Lung (tissue), 12 donors: ENCODE results near the gene BMERB1. TPM values are rescaled to one million over a fixed set of nuclear protein-coding genes. Genes with fewer than 3 reads are reported as not detected.
A peak's percentile ranks its signal among the peaks of the same experiment; 100 is the strongest.
"Not testable (repeated sequence)": the region's sequence is repeated elsewhere in the genome, so short reads cannot be mapped to it uniquely, and the experiment has no call there.

Experiments
- ATAC-seq: fragments of 200-7000 bp; cut with Tn5 transposase; one replicate; pipeline ENCODE4 v1.9.1; 2020; ENCODE audit warnings: moderate number of reproducible peaks; ENCODE audit not compliant: insufficient read depth, low FRiP score
- DNase-seq, 3 donors: peaks; one replicate each; pipeline ENCODE4 v3.0.0-alpha.2; 2013 to 2017
- H3K27ac ChIP-seq, 2 donors: one replicate each; pipeline ENCODE4 v1.5.1; 2013; ENCODE audit warnings: mild to moderate bottlenecking in 2 of 2, moderate library complexity in 2 of 2, control low read depth in 1 of 2, inconsistent platforms in 1 of 2, low read depth in 1 of 2, low read length in 1 of 2
- H3K27me3 ChIP-seq, 3 donors: one replicate each; pipeline ENCODE4 v1.5.1; 2013; ENCODE audit warnings: low read length in 2 of 3; ENCODE audit not compliant: control insufficient read depth in 3 of 3, insufficient read depth in 3 of 3
- H3K36me3 ChIP-seq, 4 donors: one replicate each; pipeline ENCODE4 v1.5.1; 2013; ENCODE audit warnings: low read length in 4 of 4, mild to moderate bottlenecking in 1 of 4, moderate library complexity in 1 of 4; ENCODE audit not compliant: control insufficient read depth in 4 of 4, insufficient read depth in 4 of 4
- H3K4me1 ChIP-seq, 5 donors: one replicate each; pipeline ENCODE4 v1.5.1; 2013; ENCODE audit warnings: low read length in 5 of 5, mild to moderate bottlenecking in 2 of 5, moderate library complexity in 1 of 5; ENCODE audit not compliant: control insufficient read depth in 5 of 5, insufficient read depth in 5 of 5
- H3K4me3 ChIP-seq: one replicate; pipeline ENCODE4 v1.5.1; 2013; ENCODE audit warnings: mild to moderate bottlenecking, control low read depth, moderate library complexity
- H3K9ac ChIP-seq, 2 donors: one replicate each; pipeline ENCODE4 v1.5.1; 2013; ENCODE audit warnings: low read length in 2 of 2, control low read depth in 1 of 2; ENCODE audit not compliant: insufficient read depth in 1 of 2
- H3K9me3 ChIP-seq, 4 donors: one replicate each; pipeline ENCODE4 v1.5.1; 2013; ENCODE audit warnings: low read length in 3 of 4, mild to moderate bottlenecking in 1 of 4, moderate library complexity in 1 of 4; ENCODE audit not compliant: control insufficient read depth in 4 of 4, insufficient read depth in 3 of 4
- CTCF ChIP-seq: IDR thresholded peaks from 2 replicates; pipeline ENCODE4 v1.5.1; 2012; ENCODE audit warnings: mild to moderate bottlenecking; ENCODE audit errors: control extremely low read depth, extremely low read depth
- WGBS, 2 donors: extraction: QIAGEN DNeasy Blood & Tissue Kit; methylation state at CpG; one replicate each; pipeline ENCODE4 v1.1.7; 2013; 5-methylcytosine and 5-hydroxymethylcytosine counted together
- polyA plus RNA-seq, 2 donors: library from polyadenylated mRNA; stranded (reverse); fragments of 200-250 nt; gene quantifications; one replicate each; pipeline ENCODE4 v1.2.1, GENCODE V29; 2013
- total RNA-seq, 2 donors: library from RNA; depleted of rRNA in 1 of 2; stranded (reverse); fragments of >200 nt in 1 of 2; gene quantifications; one replicate each; pipeline ENCODE4 v1.2.1, GENCODE V29; 2014 to 2021
- donor health status: control.
- donor health status: control.
- donor health status: Bipolar disorder and iron deficiency.
- donor health status: healthy.
- donor health status: DM: yes; HTN: yes; CAD: no.

The BMERB1 gene
- total and polyA plus RNA-seq, 4 donors = 5.6 to 17.5 (median 7.9) TPM

DNA sequence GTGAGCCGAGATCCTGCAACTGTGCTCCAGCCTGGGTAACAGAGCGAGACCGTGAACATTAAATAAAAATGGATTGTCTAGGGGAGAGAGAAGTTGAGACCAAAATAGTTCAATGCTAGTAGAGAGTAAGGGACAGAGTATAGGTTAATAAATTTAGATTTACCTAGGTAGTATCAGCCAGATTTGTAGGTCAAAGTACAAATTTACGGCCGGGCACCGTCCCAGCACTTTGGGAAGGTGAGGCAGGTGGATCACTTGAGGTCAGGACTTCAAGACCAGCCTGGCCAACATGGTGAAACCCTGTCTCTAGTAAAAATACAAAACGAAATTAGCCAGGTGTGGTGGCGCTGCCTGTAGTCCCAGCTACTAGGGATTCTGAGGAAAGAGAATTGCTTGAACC is 12.2 kb upstream of the BMERB1 start:
- peaks cover 0 to 4% (median 0%) of the 10 kb centered on the region in 5 donors for H3K4me1 ChIP-seq
- H3K27me3 ChIP-seq = no peaks in the 10 kb centered on the region
- H3K9ac ChIP-seq = no peak overlapping the region
- no peak overlapping the region for H3K4me3 ChIP-seq
- H3K9me3 ChIP-seq = no peaks in the 10 kb centered on the region
- no peak for TF ChIP-seq CTCF
- H3K27ac ChIP-seq = no peak overlapping the region
- no peak for ATAC-seq
- WGBS, 2 donors = 85 to 95% methylated on average over 8 of the region's 8 CpGs
- H3K36me3 ChIP-seq = no peaks in the 10 kb centered on the region
- DNase-seq = no peak

GRCh38 chr16:15425861-15426260 is 8.5 kb upstream of the BMERB1 start:
- no peaks in the 10 kb centered on the region for H3K36me3 ChIP-seq
- DNase-seq (peak in 1 of 3 donors; percentile 22), ATAC-seq (no peak)
- no peak overlapping the region for H3K4me3 ChIP-seq
- H3K27me3 ChIP-seq = no peaks in the 10 kb centered on the region
- TF ChIP-seq CTCF = no peak
- H3K9me3 ChIP-seq = no peaks in the 10 kb centered on the region
- no peak overlapping the region for H3K27ac ChIP-seq
- WGBS, 2 donors = 68 to 77% methylated on average over 6 of the region's 6 CpGs
- no peak overlapping the region for H3K9ac ChIP-seq
- peaks cover 0 to 4% (median 0%) of the 10 kb centered on the region in 5 donors for H3K4me1 ChIP-seq

DNA sequence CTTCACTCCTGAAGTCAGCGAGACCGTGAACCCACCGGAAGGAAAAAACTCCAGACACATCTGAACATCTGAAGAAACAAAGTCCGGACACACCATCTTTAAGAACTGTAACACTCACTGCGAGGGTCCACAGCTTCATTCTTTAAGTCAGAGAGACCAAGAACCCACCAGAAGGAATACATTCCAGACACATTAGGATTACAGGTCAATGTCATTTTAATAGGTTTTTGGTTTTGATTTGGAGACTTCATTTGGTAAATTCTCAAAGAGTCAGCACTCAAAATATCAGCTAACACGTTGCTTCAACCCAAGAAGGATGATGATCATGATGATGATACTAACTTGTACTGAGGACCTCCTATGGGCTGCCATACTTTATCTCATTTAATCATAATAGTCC is 7.6 kb upstream of the BMERB1 start:
- Histone ChIP-seq H3K27me3 (no peaks in the 10 kb centered on the region), H3K4me1 (peaks cover 0 to 4% (median 0%) of the 10 kb centered on the region in 5 donors), H3K9me3 (no peaks in the 10 kb centered on the region), H3K36me3 (no peaks in the 10 kb centered on the region), H3K27ac (no peak overlapping the region), H3K9ac (no peak overlapping the region), H3K4me3 (no peak overlapping the region)
- DNase-seq (peak in 2 of 3 donors; percentile 61 to 66), ATAC-seq (no peak)
- WGBS, 2 donors = 66 to 81% methylated on average over 6 of the region's 6 CpGs
- no peak for TF ChIP-seq CTCF

GRCh38 chr16:15427648-15428239 is 6.6 kb upstream of the BMERB1 start:
- TF ChIP-seq CTCF = peak; percentile 55
- 14 to 23% methylated on average over 8 of the region's 8 CpGs for WGBS, 2 donors
- Histone ChIP-seq H3K27ac (peak overlapping the region in 1 of 2 donors; percentile 29), H3K27me3 (no peaks in the 10 kb centered on the region), H3K9me3 (no peaks in the 10 kb centered on the region), H3K9ac (peak overlapping the region in 1 of 2 donors; percentile 65), H3K36me3 (no peaks in the 10 kb centered on the region), H3K4me1 (peaks cover 0 to 4% (median 0%) of the 10 kb centered on the region in 5 donors), H3K4me3 (no peak overlapping the region)
- ATAC-seq (peak; percentile 82), DNase-seq (peak; percentile 86 to 89 (median 88))

DNA sequence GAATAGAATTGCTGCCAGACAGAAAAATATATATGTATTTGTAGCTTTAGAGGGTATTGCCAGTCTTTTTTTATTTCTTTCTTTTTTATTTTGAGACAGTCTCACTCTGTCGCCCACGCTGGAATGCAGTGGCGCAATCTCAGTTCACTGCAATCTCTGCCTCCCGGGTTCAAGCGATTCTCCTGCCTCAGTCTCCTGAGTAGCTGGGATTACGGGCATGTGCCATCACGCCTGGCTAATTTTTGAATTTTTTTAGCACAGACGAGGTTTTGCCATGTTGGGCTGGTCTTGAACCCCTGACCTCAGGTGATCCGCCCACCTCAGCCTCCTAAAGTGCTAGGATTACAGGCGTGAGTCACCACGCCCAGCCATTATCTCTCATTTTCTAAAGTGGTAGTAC is 3.5 kb upstream of the BMERB1 start:
- not testable (repeated sequence) for H3K27ac ChIP-seq, DNase-seq, H3K9ac ChIP-seq, H3K9me3 ChIP-seq, H3K36me3 ChIP-seq, H3K4me1 ChIP-seq, ATAC-seq, H3K4me3 ChIP-seq
- H3K27me3 ChIP-seq = peaks cover 0 to 11% (median 2%) of the 10 kb centered on the region in 3 donors
- WGBS, 2 donors = 87 to 88% methylated on average over 11 of the region's 11 CpGs
